ENCODE data around the gene AMOTL1. TPM values are rescaled to one million over a fixed set of nuclear protein-coding genes. Genes with fewer than 3 reads are reported as not detected.

Gene AMOTL1
- total RNA-seq, 2 donors from 2014 or later: 0.06 to 0.34 TPM

DNA sequence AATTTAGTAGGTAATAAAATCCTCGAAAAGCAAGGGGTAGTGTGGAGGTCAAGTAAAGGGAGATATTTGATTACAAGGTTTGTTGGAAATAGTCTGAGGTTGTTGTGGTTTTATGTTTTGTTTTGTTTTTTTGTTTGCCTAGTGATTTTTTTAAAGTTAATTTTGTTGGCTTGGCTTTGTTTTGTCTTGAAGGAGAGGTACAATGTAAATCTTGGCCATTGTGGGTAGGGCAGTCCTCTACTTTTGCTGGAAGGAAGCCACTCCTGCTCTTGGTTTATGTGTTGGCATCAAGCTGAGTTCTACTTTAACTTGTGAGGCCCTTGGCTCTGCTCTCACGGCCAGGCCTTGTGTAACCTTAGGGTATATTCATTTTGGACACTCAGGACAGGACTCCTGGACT lies 3.2 kb downstream of the AMOTL1 start:
- Mint-ChIP-seq H3K27me3 (peaks cover 50% of the 10 kb centered on the region), H3K4me3 (no peak overlapping the region), H3K9me3 (no peaks in the 10 kb centered on the region), H3K4me1 (no peaks in the 10 kb centered on the region), H3K36me3 (ENCODE audit: low read depth) (no peaks in the 10 kb centered on the region), H3K27ac (no peak overlapping the region)
- ATAC-seq (replicated peaks): no peak

GRCh38 chr11:94771951-94772350 lies 3.8 kb downstream of the AMOTL1 start:
- H3K9me3 Mint-ChIP-seq: no peaks in the 10 kb centered on the region
- no peak for ATAC-seq (replicated peaks)
- H3K27ac Mint-ChIP-seq: no peak overlapping the region
- no peaks in the 10 kb centered on the region for H3K4me1 Mint-ChIP-seq
- H3K4me3 Mint-ChIP-seq: no peak overlapping the region
- H3K27me3 Mint-ChIP-seq: peaks cover 51% of the 10 kb centered on the region
- no peaks in the 10 kb centered on the region for H3K36me3 Mint-ChIP-seq (ENCODE audit: low read depth)

GRCh38 chr11:94773842-94774241 lies 5.7 kb downstream of the AMOTL1 start:
- Mint-ChIP-seq H3K27ac (no peak overlapping the region), H3K27me3 (peaks cover 55% of the 10 kb centered on the region), H3K4me3 (no peak overlapping the region), H3K9me3 (no peaks in the 10 kb centered on the region), H3K4me1 (no peaks in the 10 kb centered on the region), H3K36me3 (ENCODE audit: low read depth) (no peaks in the 10 kb centered on the region)
- no peak for ATAC-seq (replicated peaks)

GRCh38 chr11:94774345-94774744 lies 6.2 kb downstream of the AMOTL1 start:
- H3K4me3 Mint-ChIP-seq: no peak overlapping the region

DNA sequence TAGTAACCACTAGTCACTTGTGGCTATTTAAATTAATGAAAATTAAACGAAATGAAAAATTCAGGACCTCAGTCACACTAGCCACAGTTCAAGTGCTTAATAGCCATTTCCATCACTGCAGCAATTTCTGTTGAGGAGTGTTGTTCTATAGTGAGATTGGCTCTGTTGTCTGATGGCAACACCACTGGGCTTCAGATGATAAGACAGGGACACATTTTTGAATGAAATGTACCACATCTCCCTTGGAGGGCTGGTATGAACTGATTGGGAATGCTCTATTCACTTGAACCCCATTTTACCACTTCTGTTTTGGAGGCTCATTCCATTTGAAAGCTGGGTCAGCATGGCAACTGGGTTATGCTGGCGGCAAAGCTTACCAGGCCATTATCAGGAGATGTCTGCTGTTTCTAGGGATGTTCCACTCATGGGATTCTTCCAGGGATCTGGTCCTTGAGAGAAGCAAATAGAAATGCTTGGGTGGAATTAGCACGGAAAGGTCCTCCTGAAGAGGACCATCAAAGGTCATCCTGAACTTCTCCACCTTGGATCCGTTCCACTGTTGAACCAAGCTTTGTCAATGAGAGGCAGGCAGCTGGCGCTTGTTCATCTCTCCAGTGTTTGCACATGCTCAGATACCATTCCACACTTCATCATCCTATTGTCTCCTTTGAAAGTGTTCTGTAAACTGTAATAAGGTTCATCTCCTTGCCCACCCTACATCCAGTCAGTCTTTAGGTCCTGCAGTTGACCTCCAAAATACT lies 7.6 kb downstream of the AMOTL1 start:
- Mint-ChIP-seq H3K36me3 (ENCODE audit: low read depth) (no peaks in the 10 kb centered on the region), H3K9me3 (no peaks in the 10 kb centered on the region), H3K27me3 (peaks cover 52% of the 10 kb centered on the region), H3K4me1 (peaks cover 5% of the 10 kb centered on the region), H3K27ac (no peak overlapping the region), H3K4me3 (no peak overlapping the region)
- ATAC-seq (replicated peaks): no peak

More at GRCh38 chr11:94774345-94774744, 6.2 kb downstream of the AMOTL1 start:
- Mint-ChIP-seq H3K27me3 (peaks cover 58% of the 10 kb centered on the region), H3K9me3 (no peaks in the 10 kb centered on the region), H3K27ac (no peak overlapping the region), H3K36me3 (ENCODE audit: low read depth) (no peaks in the 10 kb centered on the region), H3K4me1 (no peaks in the 10 kb centered on the region)
- no peak for ATAC-seq (replicated peaks)

DNA sequence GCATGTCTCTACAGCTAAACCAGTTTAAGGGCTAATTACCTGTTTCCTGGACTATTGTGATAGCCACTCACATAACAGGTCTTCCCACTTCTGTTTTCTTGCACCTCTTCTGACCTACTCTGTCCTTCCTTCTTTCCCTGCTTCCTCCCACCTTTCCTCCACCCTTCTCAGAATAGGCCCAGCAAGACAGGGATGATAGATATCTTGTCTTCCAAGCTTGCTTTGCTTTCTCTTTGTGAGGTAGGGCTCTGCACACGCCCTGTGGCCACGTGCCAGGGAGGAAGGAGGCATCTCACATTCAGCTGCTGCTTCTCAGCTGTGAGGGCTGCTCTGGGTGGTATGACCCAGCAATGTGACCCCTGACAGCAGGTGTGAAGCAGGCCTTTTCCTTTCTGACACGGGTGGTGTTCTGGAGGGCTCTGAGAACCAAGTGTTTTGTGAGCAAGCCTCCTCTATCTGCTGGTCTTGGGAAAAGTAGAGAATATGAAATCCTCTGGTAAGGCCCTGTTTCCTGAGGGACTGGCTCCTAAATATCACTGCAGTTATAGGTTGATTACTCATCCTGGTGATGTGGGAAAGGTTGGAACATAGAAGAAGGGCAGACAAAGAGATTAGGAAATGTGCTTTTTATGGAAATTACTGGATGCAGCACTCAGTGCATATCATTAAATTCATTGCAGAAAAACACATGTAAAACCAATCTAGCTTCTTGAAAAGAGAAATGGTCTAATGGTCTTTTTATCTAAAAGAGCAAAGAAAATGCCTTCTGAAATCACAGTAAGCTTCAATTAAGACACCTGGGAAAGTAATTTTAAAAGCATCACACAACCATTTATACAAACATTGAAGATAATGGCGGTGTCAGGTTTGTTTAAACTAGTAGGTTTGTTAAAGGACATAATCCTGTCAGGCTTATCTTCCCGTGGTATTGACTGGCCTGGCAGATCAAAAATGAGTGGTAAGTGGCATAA lies 8.5 kb downstream of the AMOTL1 start:
- Mint-ChIP-seq H3K4me3 (no peak overlapping the region), H3K36me3 (ENCODE audit: low read depth) (no peaks in the 10 kb centered on the region), H3K27ac (no peak overlapping the region), H3K27me3 (peaks cover 46% of the 10 kb centered on the region), H3K9me3 (no peaks in the 10 kb centered on the region), H3K4me1 (peaks cover 10% of the 10 kb centered on the region)
- no peak for ATAC-seq (replicated peaks)

GRCh38 chr11:94780432-94780831 lies 12.3 kb downstream of the AMOTL1 start:
- H3K9me3 Mint-ChIP-seq: no peaks in the 10 kb centered on the region

GRCh38 chr11:94781837-94782236 lies 13.7 kb downstream of the AMOTL1 start:
- Mint-ChIP-seq H3K4me3 (no peak overlapping the region), H3K36me3 (ENCODE audit: low read depth) (no peaks in the 10 kb centered on the region), H3K27ac (no peak overlapping the region), H3K27me3 (peaks cover 23% of the 10 kb centered on the region), H3K4me1 (peaks cover 10% of the 10 kb centered on the region), H3K9me3 (no peaks in the 10 kb centered on the region)
- ATAC-seq (replicated peaks): no peak

More at GRCh38 chr11:94780432-94780831, 12.3 kb downstream of the AMOTL1 start:
- no peak for ATAC-seq (replicated peaks)
- peak overlapping the region; percentile 40 for H3K4me3 Mint-ChIP-seq
- no peaks in the 10 kb centered on the region for H3K36me3 Mint-ChIP-seq (ENCODE audit: low read depth)
- peak overlapping the region; percentile 57 for H3K27ac Mint-ChIP-seq
- peaks cover 10% of the 10 kb centered on the region for H3K4me1 Mint-ChIP-seq
- H3K27me3 Mint-ChIP-seq: peaks cover 27% of the 10 kb centered on the region

DNA sequence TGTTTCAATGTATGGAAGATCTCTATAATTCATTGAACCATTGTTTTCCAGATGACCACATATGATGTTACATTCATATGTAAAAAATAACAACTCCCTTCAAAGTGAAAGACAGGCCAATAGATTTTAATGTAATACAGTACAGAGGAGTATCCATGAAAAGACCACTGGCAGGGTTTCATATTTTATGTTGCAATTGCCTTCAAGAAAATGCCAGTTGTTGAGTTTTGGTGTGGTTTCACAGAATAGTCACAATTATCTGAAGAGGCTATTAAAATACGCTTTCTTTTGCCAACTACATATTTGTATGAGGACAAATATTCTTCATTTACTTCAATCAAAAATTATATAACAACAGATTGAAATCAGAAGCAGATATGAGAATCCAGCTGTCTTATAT lies 14.3 kb downstream of the AMOTL1 start:
- peaks cover 27% of the 10 kb centered on the region for H3K27me3 Mint-ChIP-seq
- ATAC-seq (replicated peaks): no peak
- no peaks in the 10 kb centered on the region for H3K9me3 Mint-ChIP-seq
- H3K27ac Mint-ChIP-seq: no peak overlapping the region
- no peak overlapping the region for H3K4me3 Mint-ChIP-seq
- no peaks in the 10 kb centered on the region for H3K36me3 Mint-ChIP-seq (ENCODE audit: low read depth)
- H3K4me1 Mint-ChIP-seq: peaks cover 10% of the 10 kb centered on the region

- Mint-ChIP-seq H3K4me3 (no peak overlapping the region), H3K36me3 (ENCODE audit: low read depth) (no peaks in the 10 kb centered on the region), H3K27ac (no peak overlapping the region), H3K4me1 (peaks cover 10% of the 10 kb centered on the region), H3K9me3 (no peaks in the 10 kb centered on the region), H3K27me3 (peaks cover 20% of the 10 kb centered on the region)
- no peak for ATAC-seq (replicated peaks)
These were observed 16.7 kb downstream of the AMOTL1 start for GRCh38 chr11:94784884-94785283.

DNA sequence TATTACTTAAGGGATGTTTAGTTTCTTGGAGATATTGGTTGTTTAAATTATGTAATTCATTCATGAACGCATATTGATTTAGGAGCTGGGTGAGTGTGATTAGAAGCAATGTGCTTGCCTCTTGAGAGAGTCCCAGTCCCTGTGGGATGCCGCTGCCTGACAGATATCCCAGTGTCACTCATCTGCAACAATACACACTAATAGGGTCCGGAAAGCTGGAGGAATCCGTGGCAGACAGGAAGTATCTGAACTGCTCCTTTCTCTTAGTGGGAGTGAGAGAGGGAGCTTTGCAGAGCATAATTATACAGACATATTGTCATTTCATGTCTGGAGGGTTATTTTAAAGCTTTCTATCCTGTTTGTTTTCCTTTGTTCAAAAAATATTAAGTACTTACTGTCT lies 17.4 kb downstream of the AMOTL1 start:
- no peaks in the 10 kb centered on the region for H3K9me3 Mint-ChIP-seq
- no peak overlapping the region for H3K27ac Mint-ChIP-seq
- peaks cover 7% of the 10 kb centered on the region for H3K4me1 Mint-ChIP-seq
- no peaks in the 10 kb centered on the region for H3K36me3 Mint-ChIP-seq (ENCODE audit: low read depth)
- H3K4me3 Mint-ChIP-seq: no peak overlapping the region
- ATAC-seq (replicated peaks): no peak
- peaks cover 23% of the 10 kb centered on the region for H3K27me3 Mint-ChIP-seq

DNA sequence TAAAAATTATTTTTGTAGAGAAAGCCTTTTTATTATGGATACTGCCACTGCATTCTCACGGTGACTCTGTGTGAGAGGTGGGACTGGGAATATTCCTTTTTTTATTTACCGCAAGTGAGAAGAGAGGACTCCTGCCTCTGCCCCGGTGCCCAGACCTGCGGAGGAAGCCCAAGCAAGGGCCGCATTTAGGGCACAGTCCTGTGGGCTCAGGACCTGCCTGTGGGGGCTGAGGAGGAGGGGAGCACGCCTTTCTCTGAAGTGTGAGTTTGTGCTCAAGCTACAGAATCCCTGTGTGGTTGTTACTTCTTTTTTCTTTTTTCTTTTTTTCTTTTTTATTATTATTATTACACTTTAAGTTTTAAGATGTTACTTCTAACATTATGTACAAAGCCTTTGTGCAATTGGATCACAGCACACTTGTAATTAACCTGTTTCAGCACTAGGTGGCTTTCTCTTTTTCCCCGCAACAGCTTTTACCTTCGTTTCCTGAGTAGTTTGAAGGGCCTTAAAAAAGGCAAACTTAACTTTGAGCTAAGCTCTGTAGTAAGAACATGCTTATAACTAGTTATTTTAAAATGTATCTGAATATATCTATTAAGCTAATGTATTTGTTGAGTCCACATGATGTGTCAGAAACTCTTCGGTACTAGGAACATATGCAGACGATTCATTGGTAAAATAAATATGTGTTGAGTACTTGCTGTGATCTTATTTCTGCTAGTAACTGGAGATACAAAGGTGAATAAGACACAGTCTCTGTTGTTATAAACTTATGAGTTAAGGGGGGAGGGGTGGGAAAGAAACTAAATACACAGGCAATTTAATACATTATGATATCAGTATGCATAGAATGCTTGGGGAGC lies 18.3 kb downstream of the AMOTL1 start:
- no peak overlapping the region for H3K4me3 Mint-ChIP-seq
- no peaks in the 10 kb centered on the region for H3K9me3 Mint-ChIP-seq
- H3K27me3 Mint-ChIP-seq: peaks cover 20% of the 10 kb centered on the region
- H3K27ac Mint-ChIP-seq: no peak overlapping the region
- H3K4me1 Mint-ChIP-seq: no peaks in the 10 kb centered on the region
- H3K36me3 Mint-ChIP-seq (ENCODE audit: low read depth): no peaks in the 10 kb centered on the region
- no peak for ATAC-seq (replicated peaks)

DNA sequence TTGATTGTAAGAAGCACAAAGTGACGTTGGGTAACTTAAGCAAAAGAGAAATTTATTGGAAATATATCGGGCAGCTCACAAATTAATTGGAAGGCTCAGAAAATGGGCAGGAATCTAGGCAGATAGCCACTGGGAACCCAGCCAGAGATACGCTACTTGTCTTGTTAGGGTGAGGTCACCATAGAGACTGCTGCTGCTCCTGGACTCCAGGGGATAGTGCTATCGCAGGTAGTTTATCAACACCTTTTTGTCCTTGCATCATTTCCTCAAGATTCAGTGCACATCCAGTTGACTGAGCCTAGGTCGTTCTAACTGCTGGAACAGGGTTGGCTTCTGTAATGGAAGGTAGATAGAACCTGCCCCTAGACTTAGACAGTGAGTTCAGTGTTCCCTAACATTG lies 19.6 kb downstream of the AMOTL1 start:
- H3K27me3 Mint-ChIP-seq: peaks cover 25% of the 10 kb centered on the region
- H3K4me1 Mint-ChIP-seq: no peaks in the 10 kb centered on the region
- no peak overlapping the region for H3K27ac Mint-ChIP-seq
- H3K4me3 Mint-ChIP-seq: no peak overlapping the region
- H3K9me3 Mint-ChIP-seq: no peaks in the 10 kb centered on the region
- no peak for ATAC-seq (replicated peaks)
- no peaks in the 10 kb centered on the region for H3K36me3 Mint-ChIP-seq (ENCODE audit: low read depth)

GRCh38 chr11:94788396-94788795 lies 20.2 kb downstream of the AMOTL1 start:
- H3K27ac Mint-ChIP-seq: no peak overlapping the region
- H3K27me3 Mint-ChIP-seq: peaks cover 25% of the 10 kb centered on the region

More at GRCh38 chr11:94788396-94788795, 20.2 kb downstream of the AMOTL1 start:
- no peak for ATAC-seq (replicated peaks)
- no peaks in the 10 kb centered on the region for H3K4me1 Mint-ChIP-seq
- no peak overlapping the region for H3K4me3 Mint-ChIP-seq
- no peaks in the 10 kb centered on the region for H3K9me3 Mint-ChIP-seq
- no peaks in the 10 kb centered on the region for H3K36me3 Mint-ChIP-seq (ENCODE audit: low read depth)

Data from activated T-helper 17 cell treated with anti-CD3 and anti-CD28 coated beads, Interleukin-2, amount 50 U/mL, for 72 hours (primary cell).